Stimulated activated CD8-positive, alpha-beta memory T cell treated with anti-CD3 and anti-CD28 coated beads, Interleukin-4, amount 100 ng/mL, for 1 hour (primary cell): ENCODE data around the gene GLT8D2.

Experiments used
- DNase-seq, 2 donors: peaks; one replicate each; pipeline ENCODE4 v3.0.0-alpha.2; 2020; ENCODE audit warnings: low read depth in 2 of 2, low spot score in 1 of 2

GLT8D2 gene

DNA sequence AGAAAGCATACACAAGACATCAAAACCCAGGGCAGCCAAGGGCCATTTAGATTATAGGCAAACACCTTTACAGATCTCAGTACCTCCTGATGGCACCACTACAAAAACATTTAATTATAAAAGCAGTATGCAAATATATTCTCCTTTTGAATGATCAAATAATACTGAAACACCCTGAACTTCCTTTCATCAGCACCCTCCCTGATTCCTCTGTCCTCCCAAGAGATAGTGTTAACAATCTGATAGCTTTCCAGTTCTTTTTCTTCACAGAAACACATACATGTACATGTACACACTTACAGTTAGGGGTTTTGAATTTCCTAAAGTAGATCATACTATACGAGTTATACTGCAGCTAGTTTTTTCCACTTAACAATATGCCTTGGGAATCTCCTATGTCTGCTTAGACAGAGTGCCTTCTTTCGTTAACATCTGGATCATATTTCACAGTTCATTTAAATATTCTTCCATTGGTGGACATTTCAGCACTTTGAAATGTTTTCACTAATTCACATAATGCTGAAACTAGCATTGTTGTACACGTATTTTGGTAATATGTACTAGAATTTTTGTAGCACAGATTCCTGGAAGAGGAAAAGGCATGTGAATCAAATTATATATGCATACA is 49.1 kb downstream of the GLT8D2 start:
- DNase-seq, result no peak

DNA sequence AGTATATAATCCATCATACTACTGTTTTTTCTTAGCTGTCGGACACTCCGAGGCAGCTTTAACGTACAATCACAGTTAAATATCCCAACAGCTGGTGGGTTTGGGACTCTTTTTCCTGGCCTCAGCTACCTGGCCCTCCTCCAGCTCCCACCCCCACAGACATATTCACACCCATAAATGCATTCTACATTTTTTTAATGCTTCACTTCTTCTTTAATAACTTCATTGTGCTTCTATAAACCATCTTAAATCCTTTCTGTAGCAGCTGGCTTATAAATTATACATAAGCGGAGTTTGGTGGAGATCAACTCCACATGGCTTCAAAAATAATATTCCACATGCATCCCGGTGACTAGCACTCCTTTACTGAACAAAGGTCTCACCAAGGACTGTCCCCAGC is 51.0 kb downstream of the GLT8D2 start:
- no peak for DNase-seq

DNA sequence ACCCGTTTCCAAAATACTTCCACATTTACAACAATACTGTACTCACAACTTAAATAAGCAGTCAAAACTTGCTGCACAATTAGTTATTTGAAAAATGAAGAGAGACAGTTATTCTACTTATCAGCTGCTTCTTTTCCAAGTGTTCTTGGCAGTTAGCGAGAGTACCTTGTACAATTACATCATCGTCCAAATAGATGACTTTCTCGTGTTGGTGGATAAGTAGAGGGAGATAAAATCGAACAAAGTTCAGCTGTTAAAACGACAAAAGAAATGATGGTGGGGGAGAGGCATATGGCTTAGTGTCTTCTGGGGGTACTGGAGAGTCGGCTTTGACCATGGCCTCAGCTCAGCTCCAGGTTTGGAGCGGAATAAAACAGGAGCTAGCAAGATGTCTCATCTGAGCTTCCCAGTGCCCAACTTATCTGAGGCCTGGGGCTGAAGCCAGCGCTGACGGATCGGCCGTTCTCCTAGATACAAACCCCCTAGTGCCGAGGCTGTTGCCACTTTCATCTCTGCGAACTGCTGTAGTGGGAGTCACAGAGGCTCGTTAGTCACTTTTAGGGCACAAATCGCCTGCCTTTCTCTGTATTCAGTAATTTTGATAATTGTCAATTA is 52.6 kb downstream of the GLT8D2 start:
- DNase-seq, result no peak

DNA sequence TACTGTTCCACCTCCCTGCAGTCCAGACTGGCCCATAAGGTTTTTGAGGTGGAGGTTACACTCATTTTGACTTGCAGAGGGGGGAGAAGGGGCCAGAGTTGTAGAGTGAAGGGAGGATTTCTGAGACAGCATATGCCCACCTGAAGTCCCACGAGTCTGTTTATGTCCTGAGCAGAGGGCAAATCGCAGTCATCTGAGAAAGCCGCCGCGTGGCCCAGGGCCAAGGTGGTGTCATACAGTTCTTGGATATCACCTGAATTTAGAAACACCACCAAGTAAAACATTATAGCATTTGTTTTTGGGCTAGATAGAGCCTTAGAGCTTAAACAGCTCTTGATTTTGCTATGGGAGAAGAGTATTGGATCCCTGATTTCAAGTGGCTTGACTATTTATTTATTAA is 53.4 kb downstream of the GLT8D2 start:
- no peak for DNase-seq

DNA sequence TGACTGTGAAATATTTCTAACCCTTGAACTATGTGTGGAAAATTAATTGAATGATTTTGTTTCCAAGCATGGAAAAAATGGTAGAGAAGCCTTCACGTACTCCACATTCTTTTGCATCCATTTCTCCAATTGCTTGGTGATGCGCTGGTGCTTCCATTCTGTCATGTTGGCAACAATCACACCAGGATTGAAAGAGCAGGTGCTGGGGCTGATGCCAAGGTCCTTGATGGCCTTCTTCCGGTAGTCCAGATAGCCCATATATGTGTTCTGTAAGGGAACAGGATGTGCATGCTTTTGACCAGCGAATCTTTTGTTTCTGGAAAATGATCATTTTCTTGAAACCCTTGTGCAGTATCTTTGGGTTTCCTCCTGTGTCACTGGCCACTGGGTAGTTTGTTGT is 55.8 kb downstream of the GLT8D2 start:
- no peak for DNase-seq

DNA sequence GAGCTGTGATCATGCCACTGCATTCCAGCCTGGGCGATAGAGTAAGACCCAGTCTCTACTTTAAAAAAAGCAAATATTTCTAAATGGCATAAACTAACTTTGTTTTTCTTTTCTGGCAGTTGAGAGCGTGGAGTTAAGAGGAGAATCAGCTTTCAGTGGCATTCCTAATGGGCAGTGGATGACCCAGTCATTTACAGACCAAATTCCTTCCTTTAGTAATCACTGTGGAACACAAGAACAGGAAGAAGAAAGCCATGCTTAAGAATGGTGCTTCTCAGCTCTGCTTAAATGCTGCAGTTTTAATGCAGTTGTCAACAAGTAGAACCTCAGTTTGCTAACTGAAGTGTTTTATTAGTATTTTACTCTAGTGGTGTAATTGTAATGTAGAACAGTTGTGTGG is 63.2 kb downstream of the GLT8D2 start:
- DNase-seq, result no peak

DNA sequence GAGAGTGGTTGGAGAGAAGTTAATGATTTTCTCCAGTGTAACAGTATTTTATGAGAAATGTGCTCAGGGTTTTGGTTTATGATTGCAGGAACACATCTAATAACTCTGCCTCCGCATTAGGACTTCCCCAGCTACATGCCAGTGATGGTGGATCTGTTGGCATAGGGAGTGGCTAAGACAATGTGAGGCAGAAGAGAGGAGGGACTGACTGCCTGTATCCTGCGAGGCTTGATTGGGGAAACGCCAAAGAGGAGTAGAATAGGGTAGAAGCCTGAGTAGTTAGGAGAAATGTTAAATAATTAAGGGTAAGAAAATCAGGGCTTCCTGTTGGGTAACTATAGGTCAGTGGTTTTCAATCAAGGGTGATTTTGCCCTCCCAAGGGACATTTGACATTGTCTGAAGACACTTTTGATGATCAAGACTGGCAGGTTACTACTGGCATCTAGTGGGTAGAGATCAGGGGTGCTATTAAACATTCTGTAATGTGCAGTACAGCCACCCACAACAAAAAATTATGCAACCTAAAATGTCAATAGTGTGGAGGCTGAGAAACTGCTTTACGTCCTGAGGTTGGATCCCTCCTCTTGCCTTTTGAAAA is 71.5 kb downstream of the GLT8D2 start:
- no peak for DNase-seq

DNA sequence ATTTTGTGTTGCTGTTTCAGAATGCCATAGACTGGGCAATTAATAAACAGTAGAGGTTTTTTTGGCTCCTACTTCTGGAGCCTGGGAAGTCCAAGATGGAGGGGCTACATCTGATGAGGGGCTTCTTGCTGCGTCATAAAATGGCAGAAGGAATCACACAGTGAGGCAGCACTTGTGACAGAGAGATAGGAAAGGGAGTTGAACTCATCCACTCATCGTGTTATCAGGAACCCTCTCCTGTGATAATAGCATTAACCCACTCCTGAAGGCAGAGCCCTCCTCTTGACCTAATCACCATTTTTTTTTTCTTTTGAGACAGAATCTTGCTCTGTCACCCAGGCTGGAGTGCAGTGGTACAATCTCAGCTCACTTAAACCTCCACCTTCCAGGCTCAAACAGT is 74.6 kb downstream of the GLT8D2 start:
- no peak for DNase-seq

DNA sequence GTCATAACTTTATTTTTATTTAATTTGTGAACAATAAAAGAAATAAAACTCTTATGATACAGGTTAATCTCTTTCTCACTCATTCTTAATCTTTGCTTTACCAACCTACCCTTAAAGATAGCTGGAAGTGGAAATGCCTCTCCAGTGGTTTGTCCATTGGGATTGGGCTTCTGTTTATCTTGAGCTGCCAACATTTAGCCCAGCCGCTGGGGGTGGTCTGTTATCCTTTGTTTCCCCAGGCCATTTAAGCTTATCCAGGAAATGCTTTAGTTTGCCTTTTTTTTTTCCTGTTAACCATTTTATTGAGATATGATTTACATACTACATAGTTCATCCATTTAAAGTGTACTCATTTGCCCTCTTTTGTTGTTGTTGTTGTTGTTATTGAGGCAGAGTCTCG is 76.1 kb downstream of the GLT8D2 start:
- DNase-seq, result no peak

DNA sequence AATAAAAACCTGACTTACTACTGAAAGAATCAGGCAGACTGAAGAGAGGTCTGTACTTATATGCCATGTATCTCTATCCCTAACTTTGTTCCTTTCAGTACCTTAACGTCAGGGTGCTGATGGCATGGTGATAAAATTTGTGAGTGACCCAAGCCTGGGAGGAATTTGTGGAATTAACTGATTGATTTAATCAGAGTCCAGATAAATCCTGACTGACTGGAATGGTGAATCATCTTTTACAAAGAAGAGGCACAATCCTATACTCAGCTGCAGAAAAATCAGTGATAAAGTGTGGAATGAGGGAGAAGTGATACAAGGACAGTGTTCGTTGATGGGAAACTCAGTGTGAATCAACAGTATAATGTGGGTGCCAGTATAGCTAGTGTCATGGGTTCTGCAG is 80.6 kb downstream of the GLT8D2 start:
- DNase-seq, result no peak

DNA sequence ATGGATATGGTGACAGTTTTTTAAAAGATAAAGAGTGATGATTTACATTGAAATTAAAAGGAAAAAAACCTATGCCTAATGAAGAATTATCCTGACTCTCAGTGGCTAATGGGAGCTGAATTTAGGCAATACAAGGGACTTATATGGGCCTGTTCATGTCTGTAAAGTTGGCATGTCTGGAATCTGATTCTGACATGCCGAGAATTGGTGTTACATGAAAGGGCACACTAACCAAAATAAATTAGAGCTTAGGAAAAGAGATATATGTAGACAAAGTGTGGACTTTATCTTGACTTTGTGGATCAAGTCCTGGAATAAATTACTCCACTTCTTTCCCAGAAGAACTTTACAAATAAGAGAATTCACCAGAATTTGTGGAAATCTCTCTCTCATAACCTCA is 83.3 kb downstream of the GLT8D2 start:
- no peak for DNase-seq

DNA sequence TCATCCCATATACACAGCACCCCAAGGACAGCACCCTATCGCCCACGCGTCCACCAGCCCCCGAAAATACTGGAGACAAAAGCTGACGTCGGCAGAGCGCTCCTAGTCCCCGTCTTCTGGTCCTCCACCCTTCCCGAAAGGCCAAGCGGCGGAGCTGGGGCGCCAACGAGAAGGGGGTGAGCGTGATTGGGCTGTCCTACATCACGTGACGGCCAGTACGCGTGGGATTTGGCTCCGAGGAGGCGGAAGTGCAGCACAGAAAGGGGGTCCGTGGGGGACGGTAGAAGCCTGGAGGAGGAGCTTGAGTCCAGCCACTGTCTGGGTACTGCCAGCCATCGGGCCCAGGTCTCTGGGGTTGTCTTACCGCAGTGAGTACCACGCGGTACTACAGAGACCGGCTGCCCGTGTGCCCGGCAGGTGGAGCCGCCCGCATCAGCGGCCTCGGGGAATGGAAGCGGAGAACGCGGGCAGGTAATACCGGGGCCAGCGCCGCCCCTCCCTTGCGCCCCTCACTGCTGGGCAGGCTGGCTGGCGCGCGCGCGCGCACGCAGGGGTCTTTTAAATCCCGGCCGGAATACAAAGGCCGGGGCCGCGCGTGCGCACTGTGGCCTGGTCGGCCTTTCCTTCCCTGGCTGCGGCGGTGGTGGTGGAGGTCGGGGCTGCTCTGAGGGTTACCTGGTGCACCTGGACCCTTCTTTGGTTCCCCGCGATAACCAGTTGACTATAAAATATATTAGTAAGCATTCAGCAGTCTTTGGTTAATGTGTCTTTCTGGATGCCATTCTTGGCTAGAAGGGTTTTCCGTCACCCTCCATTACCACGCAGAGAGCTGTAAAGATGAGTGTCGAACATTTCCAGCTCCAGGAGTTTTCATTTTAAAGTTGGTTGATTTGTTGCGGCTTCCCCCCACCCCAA is 84.1 kb downstream of the GLT8D2 start, which contains the start of gene TDG:
Gene TDG, plus strand, starts transcription at position 283 of the 915 bp plus-strand sequence. Its CDS starts 166 bp downstream, at position 449.
- peak; percentile 88 to 93 for DNase-seq

DNA sequence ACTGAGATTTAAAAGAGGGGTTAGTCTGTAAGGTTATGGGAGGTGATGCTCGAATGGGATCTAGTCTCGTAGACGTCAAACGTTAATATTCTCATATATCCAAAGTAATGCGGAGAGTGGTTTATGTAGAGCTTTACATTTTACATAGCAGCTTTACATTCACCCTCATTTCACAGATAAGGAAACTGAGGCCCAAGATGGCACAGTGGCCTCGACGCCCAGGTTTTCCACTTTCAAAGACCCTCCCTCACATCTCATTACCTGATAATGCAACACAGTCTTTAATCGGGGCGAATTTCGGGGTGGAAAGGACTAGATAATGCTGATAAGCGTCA is 84.8 kb downstream of the GLT8D2 start:
- no peak for DNase-seq

DNA sequence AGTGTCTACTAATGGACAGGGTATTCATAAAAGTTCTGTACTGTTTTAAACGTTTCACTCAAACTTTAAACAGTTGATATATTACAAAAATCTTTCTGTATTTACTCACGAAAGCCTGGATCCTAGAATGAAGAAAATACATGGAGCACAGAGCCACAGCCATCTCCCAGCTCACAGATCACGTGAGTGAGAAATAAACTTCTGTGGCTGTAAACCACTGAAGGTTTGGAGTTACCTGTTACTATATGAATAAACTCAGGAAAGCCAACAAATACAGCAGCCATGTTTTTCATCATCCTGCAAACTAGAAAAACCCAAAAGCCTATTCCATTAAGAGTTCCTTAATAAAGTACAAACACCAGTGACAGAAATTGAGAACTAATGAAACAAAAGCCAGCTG is 85.2 kb downstream of the GLT8D2 start:
- DNase-seq, result no peak

DNA sequence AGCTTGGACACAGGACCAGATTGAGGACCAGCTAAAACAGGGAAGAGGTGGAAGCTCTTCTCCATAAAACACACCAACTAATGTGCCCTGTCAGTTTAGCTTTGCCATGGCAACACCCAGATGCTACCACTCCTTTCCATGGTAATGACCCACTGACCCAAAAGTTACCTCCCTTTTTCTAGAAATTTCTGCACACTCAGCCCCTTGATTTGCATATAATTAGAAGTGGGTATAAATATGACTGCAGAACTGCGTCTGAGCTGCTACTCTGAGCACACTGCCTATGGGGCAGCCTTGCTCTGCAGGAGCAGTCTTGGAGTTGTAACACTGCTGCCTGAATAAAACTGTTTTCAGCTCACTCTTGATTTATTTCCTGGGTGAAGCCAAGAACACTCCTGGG is 87.5 kb downstream of the GLT8D2 start:
- DNase-seq, result no peak

DNA sequence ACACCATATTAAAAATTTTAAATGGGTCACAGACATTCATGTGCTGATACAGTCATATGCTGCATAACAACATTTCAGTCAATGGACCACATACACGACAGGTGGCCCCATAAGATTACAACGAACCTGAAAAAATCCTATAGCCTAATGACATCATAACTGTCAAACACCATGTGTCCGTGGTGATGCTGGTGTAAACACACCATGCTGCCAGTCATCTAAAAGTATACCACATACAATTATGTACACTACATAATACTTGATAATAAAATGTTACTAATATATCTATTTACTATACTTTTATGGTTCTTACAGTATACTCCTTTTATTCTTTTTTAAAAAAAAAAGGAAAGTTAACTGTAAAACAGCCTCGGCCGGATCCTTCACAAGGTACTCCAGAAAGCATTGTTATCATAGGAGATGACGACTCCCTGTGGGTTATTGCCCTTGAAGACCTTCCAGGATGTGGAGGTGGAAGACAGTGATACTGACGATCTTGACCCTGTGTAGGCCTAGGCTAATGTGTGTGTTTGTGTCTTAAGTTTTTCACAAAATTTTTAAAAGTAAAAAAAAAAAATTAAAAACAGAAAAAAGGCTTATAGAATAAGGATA is 89.3 kb downstream of the GLT8D2 start:
- no peak for DNase-seq

DNA sequence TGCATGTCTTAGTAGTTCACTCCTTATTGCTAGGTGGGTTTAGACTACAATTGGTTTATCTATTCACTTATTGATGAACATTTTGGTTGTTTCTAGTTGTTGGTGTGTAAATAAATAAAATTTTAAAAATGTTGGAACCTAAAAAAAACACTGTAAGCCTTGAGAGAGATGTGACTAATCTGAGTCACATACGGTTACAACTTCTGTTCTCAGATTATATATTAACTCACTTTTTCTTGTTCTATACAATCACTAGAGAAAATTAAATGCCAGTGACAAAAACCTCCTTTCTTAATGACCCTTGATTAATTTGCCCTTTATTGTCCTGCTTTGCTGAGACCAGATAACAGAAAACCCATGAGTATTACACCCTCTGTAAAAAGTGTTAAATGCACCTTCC is 91.4 kb downstream of the GLT8D2 start:
- no peak for DNase-seq

DNA sequence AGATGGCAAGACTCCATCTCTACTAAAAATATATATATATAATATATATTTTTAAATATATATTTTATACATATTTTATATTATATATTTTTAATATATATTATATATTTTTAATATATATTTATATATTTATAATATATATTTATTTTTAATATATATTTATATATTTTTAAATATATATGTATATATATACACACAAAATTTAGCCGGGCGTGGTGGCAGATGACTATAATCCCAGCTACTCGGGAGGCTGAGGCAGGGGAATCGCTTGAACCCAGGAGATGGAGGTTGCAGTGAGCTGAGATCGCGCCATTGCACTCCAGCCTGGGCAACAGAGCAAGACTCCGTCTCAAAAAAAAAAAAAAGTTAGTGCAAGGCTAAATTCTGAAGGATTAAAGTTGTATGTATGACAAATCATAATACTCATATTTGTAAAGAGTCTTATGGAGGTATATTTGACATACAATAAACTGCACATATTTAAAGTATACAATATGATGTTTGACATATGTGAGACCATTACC is 92.1 kb downstream of the GLT8D2 start:
- DNase-seq, result no peak

DNA sequence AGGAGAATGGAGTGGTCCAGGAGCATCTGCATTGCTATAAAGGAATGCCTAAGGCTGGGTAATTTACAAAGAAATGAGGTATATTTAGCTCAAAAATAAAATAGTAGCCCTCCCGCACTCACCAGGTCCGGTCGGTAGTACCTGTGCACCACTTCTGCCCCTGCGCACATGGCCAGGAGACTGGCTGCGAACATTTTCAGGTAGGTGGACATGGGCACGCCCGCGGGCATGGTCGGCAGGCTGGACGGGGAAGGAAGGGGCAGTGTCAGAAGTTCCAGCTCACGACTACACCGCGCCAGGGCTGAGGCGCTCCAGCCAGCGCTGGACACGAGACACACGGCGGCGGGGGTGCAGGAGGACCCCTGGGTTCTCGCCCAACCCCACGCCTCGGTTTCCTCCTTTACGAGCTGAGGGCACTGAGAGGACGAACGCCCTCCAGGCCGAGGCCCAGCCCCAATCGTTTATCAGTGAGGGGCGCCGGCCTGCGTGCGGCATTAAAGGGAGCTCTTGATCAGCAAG is 93.4 kb downstream of the GLT8D2 start:
- DNase-seq, result no peak

DNA sequence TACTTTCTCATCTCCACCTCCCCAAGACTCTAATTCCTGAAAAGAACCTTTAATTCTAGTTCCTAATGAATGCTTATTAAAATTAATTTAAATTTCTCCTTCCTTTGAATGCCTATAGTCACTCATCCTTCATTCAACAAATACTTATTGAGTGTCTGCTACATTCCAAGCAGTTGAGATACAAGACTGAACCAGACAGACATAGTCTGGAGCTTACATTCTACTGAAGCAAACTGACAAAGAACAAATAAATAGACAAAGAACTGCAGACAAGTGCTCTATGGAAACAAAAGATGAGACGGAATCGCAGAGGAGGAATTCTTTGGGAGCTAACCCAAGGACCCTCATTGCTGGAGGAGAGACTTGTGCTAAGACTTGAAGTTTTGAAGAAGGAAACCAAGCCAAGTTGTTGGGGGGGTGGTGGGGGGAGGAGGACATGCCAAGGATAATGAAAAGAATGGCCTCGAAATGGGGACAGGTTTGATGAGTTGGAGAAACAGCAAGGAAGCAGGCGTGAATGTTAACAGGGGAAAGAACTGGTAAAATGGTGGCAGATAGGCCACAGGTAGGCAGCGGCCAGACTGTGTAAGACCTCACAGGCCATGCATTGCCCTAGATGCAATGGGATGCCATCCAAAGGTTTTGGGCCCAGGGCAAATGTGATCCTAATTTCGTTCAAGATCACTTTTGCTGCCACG is 94.0 kb downstream of the GLT8D2 start:
- no peak for DNase-seq
